Fibroblast of villous mesenchyme (primary cell): Measurements from ENCODE around the gene RNF113B. TPM values are rescaled to one million over a fixed set of nuclear protein-coding genes. Genes with fewer than 3 reads are reported as not detected.

Experiments
- DNase-seq: peaks from one replicate; pipeline ENCODE4 v3.0.0-alpha.2; 2010; ENCODE audit warnings: low read depth
- H3K4me3 ChIP-seq: 2 replicates; pipeline ENCODE4 v1.5.1; 2011; ENCODE audit warnings: low read depth, mild to moderate bottlenecking, low read length
- CTCF ChIP-seq: IDR thresholded peaks from 2 replicates; pipeline ENCODE4 v1.5.1; 2012; ENCODE audit warnings: low read depth, mild to moderate bottlenecking, low read length; ENCODE audit not compliant: insufficient read depth
- total RNA-seq: library from RNA; depleted of rRNA; stranded (reverse); fragments of >200 nt; gene quantifications from 2 replicates; pipeline ENCODE4 v1.2.3, GENCODE V29; 2012

Gene RNF113B
- total RNA-seq, 1 donor = not detected

- peak; percentile 85 for DNase-seq
- no peak for TF ChIP-seq CTCF
- H3K4me3 ChIP-seq = no peak overlapping the region
These were observed 45.0 kb upstream of the RNF113B start for GRCh38 chr13:98222081-98222554.

- no peak overlapping the region for H3K4me3 ChIP-seq
- peak; percentile 38 for DNase-seq
- no peak for TF ChIP-seq CTCF
These were observed 44.2 kb upstream of the RNF113B start for GRCh38 chr13:98221234-98221633.

- DNase-seq = no peak
- TF ChIP-seq CTCF = no peak
- no peak overlapping the region for H3K4me3 ChIP-seq
These were observed 43.3 kb upstream of the RNF113B start for GRCh38 chr13:98220271-98220791.

DNA sequence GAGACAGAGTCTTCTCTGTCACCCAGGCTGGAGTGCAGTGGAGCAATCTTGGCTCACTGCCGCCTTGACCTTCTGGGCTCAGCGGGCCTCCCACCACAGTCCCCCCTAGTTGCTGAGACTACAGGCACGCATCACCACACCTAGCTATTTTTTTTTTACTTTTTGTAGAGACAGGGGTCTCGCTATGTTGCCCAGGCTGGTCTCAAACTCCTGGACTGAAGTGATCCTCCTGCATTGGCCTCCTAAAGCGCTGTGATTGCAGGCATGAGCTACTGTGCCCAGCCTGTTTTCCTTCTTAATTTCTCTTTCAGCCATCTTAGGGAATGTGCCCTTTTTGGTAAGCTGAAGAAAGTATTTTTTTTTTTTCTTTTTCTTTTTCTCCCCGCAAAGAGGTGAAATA is 42.6 kb upstream of the RNF113B start:
- no peak for TF ChIP-seq CTCF
- DNase-seq = no peak
- no peak overlapping the region for H3K4me3 ChIP-seq

GRCh38 chr13:98217597-98217996 is 40.5 kb upstream of the RNF113B start:
- H3K4me3 ChIP-seq = no peak overlapping the region
- no peak for TF ChIP-seq CTCF
- DNase-seq = no peak

GRCh38 chr13:98216711-98217285 is 39.7 kb upstream of the RNF113B start:
- H3K4me3 ChIP-seq = no peak overlapping the region
- DNase-seq = no peak
- TF ChIP-seq CTCF = no peak

DNA sequence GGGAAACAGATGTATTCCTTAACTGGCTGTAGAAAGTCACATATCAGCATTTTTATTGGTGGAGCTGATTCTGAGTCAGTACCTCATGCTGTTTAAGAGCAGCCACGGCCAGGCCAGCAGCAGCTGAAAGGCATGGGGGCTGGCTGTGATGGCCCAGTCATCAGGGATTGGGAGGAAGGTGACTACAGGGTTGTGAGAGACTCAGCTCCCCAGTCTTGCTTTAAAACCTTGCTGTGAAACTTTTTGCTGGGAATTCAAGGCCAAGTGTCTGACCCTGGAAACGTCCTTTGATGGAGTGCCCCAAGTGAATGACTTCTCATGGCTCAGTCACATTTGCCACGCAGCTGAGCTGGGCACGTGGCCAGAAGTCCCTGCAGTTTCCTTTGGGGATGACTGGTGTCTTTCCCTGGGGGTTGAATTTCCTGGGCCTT is 39.1 kb upstream of the RNF113B start:
- H3K4me3 ChIP-seq = no peak overlapping the region
- no peak for TF ChIP-seq CTCF
- peak; percentile 80 for DNase-seq
